Lower leg skin (tissue), 4 donors: Measurements from ENCODE around the gene CCDC197. TPM values are rescaled to one million over a fixed set of nuclear protein-coding genes. Genes with fewer than 3 reads are reported as not detected.

Experiments used
- DNase-seq, 2 donors: peaks; one replicate each; pipeline ENCODE4 v3.0.0-alpha.2; 2019; ENCODE audit warnings: low spot score in 2 of 2
- H3K4me3 ChIP-seq: fragments of 200-600 bp; sonication (generic); 2 replicates; pipeline ENCODE4 v1.5.1; 2017; ENCODE audit warnings: mild to moderate bottlenecking, low read depth; ENCODE audit not compliant: poor library complexity, severe bottlenecking
- POLR2A ChIP-seq, 2 donors: fragments of 450-650 bp; IDR thresholded peaks; one replicate each; pipeline ENCODE4 v1.6.1; 2016 to 2017; ENCODE audit warnings: antibody characterized with exemption in 2 of 2, mild to moderate bottlenecking in 1 of 2, moderate library complexity in 1 of 2
- WGBS, 2 donors: methylation state at CpG; one replicate each; pipeline ENCODE4 v1.1.5; 2018; 5-methylcytosine and 5-hydroxymethylcytosine counted together
- intact Hi-C: fragments of 100-400 bp; cut with DNase I; formaldehyde crosslinking; loops from one replicate; pipeline ENCODE4 v1.15.0; 2023; ENCODE audit warnings: low total_unique reads
- total RNA-seq, 4 donors: library from RNA; depleted of rRNA; stranded (reverse); fragments of >200 nt; gene quantifications; one replicate each; pipeline ENCODE4 v1.1.0, GENCODE V29; 2016
- TF ChIP-seq, protein P1 (sequence below), 3 donors: fragments of 450-650 bp; IDR thresholded peaks; one replicate each; pipeline ENCODE4 v1.5.1; 2016; ENCODE audit warnings: antibody characterized with exemption in 3 of 3, mild to moderate bottlenecking in 3 of 3, moderate library complexity in 2 of 3

The CCDC197 gene
- total RNA-seq, 4 donors from 2014 or later = not detected

GRCh38 chr14:93973607-93974006 lies 23.5 kb upstream of the CCDC197 start:
- WGBS, 2 donors = 75 to 96% methylated on average over 4 to 6 of the region's 6 CpGs
- intact Hi-C loops = no loop called here
- TF ChIP-seq, protein P1, sequence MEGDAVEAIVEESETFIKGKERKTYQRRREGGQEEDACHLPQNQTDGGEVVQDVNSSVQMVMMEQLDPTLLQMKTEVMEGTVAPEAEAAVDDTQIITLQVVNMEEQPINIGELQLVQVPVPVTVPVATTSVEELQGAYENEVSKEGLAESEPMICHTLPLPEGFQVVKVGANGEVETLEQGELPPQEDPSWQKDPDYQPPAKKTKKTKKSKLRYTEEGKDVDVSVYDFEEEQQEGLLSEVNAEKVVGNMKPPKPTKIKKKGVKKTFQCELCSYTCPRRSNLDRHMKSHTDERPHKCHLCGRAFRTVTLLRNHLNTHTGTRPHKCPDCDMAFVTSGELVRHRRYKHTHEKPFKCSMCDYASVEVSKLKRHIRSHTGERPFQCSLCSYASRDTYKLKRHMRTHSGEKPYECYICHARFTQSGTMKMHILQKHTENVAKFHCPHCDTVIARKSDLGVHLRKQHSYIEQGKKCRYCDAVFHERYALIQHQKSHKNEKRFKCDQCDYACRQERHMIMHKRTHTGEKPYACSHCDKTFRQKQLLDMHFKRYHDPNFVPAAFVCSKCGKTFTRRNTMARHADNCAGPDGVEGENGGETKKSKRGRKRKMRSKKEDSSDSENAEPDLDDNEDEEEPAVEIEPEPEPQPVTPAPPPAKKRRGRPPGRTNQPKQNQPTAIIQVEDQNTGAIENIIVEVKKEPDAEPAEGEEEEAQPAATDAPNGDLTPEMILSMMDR (IDR thresholded peaks at IDR 0.05) = no peak
- TF ChIP-seq POLR2A (IDR thresholded peaks at IDR 0.05) = no peak
- H3K4me3 ChIP-seq = no peak overlapping the region
- no peak for DNase-seq

DNA sequence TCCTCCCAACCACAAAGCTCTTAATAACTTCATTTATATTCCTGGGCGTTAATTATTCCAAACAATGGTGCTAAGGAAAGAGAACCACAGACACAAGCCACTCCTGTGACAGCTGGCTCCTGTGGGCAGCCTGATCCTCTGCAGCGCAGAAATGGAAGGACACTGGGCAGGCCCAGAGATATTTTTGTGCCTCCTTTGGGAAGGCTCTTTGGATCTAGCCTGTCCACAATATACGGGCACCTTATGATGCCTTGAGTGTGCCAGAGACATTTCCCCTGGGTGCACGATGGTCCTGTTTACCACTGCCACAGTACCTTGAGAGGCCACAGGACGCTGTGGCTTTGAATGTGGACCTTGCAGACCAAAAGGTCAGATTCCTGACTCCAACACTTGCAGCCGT lies 22.8 kb upstream of the CCDC197 start:
- no peak overlapping the region for H3K4me3 ChIP-seq

GRCh38 chr14:93974833-93975232 lies 22.3 kb upstream of the CCDC197 start:
- TF ChIP-seq, protein P1 (IDR thresholded peaks at IDR 0.05) = no peak
- no peak for TF ChIP-seq POLR2A (IDR thresholded peaks at IDR 0.05)
- intact Hi-C loops = no loop called here
- no peak for DNase-seq
- no peak overlapping the region for H3K4me3 ChIP-seq
- WGBS, 2 donors = 83 to 88% methylated on average over 10 to 12 of the region's 12 CpGs

More for the DNA sequence above, 22.8 kb upstream of the CCDC197 start:
- TF ChIP-seq POLR2A (IDR thresholded peaks at IDR 0.05) = no peak
- TF ChIP-seq, protein P1 (IDR thresholded peaks at IDR 0.05) = no peak
- 85 to 94% methylated on average over 6 of the region's 6 CpGs for WGBS, 2 donors
- DNase-seq = no peak
- intact Hi-C loops = no loop called here

GRCh38 chr14:93975791-93976476 lies 21.2 kb upstream of the CCDC197 start:
- H3K4me3 ChIP-seq = no peak overlapping the region
- 57 to 68% methylated on average over 9 of the region's 9 CpGs for WGBS, 2 donors
- DNase-seq = no peak
- intact Hi-C loops = no loop called here
- TF ChIP-seq POLR2A (IDR thresholded peaks at IDR 0.05) = no peak
- TF ChIP-seq, protein P1 (IDR thresholded peaks at IDR 0.05) = no peak

DNA sequence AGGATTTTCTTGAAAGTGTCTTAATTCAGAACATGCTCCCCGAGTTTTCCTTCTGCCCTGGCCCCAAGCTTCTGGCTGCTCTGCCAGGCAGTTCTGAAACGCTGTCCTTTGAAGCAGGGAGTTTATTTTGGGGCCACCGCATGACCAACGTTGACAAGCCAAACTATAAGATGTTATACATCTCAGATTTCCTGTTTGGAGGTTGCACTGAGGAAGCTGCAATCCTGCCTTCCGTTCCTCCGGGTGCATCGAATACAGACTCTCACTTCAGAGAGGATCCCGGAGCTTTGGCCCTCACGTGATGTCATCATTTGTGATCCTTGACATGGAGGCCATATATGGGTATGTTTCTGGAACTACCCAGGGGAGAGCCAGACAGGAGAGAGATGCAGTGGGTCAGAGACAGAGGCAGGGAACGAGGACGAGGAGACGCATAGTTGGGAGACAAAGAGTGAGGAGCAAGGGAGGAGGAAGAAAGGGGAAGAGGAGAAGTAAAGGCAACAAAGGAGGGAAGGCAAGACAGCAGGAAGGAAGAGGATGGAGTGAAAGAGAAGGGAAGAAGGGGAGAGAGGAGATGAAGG lies 20.5 kb upstream of the CCDC197 start, which contains the start of gene ASB2:
ASB2 (minus strand) TSS at position 94 of the 581 bp plus-strand sequence. CDS start 12,031 bp downstream, outside the sequence.
- TF ChIP-seq POLR2A (IDR thresholded peaks at IDR 0.05) = no peak
- TF ChIP-seq, protein P1 (IDR thresholded peaks at IDR 0.05) = no peak
- intact Hi-C loops = no loop called here
- DNase-seq = no peak
- no peak within 1 kb of the TSS for H3K4me3 ChIP-seq
- WGBS, 2 donors = 35 to 51% methylated on average over 12 of the region's 12 CpGs
